HG02938 (cell line): ENCODE results near the gene PTPRA.

ENCODE experiments used
- ATAC-seq: cut with Tn5 transposase; IDR thresholded peaks from one replicate; pipeline ENCODE4 v1.9.1; 2021; ENCODE audit warnings: mild to moderate bottlenecking, moderate library complexity; ENCODE audit not compliant: unreplicated experiment

Gene PTPRA

GRCh38 chr20:2918096-2919049, 45.1 kb downstream of the PTPRA start:
- no peak for ATAC-seq

- no peak for ATAC-seq
Measured at GRCh38 chr20:2919518-2920245, 46.4 kb downstream of the PTPRA start.

- ATAC-seq, result no peak
Measured at GRCh38 chr20:2920473-2920872, 47.2 kb downstream of the PTPRA start.

- no peak for ATAC-seq
Measured at GRCh38 chr20:2921506-2921905, 48.2 kb downstream of the PTPRA start.

- no peak for ATAC-seq
Measured at GRCh38 chr20:2922957-2923356, 49.7 kb downstream of the PTPRA start.

GRCh38 chr20:2930538-2930937, 57.3 kb downstream of the PTPRA start:
- no peak for ATAC-seq

GRCh38 chr20:2932498-2932897, 59.2 kb downstream of the PTPRA start:
- no peak for ATAC-seq

GRCh38 chr20:2937902-2938301, 64.6 kb downstream of the PTPRA start:
- no peak for ATAC-seq

- no peak for ATAC-seq
Measured at GRCh38 chr20:2942439-2942838, 69.2 kb downstream of the PTPRA start.

GRCh38 chr20:2946988-2947961, 74.0 kb downstream of the PTPRA start:
- no peak for ATAC-seq

GRCh38 chr20:2948968-2949367, 75.7 kb downstream of the PTPRA start:
- ATAC-seq, result no peak

GRCh38 chr20:2952766-2953165, 79.5 kb downstream of the PTPRA start:
- no peak for ATAC-seq

GRCh38 chr20:2955257-2955970, 82.1 kb downstream of the PTPRA start:
- ATAC-seq, result no peak

GRCh38 chr20:2956480-2956879, 83.2 kb downstream of the PTPRA start:
- no peak for ATAC-seq

GRCh38 chr20:2967841-2968240, 94.6 kb downstream of the PTPRA start:
- no peak for ATAC-seq

- no peak for ATAC-seq
Measured at GRCh38 chr20:2972126-2972525, 98.8 kb downstream of the PTPRA start.

- ATAC-seq, result no peak
Measured at GRCh38 chr20:2973574-2973973, 100.3 kb downstream of the PTPRA start.

- ATAC-seq, result no peak
Measured at GRCh38 chr20:2978519-2978918, 105.2 kb downstream of the PTPRA start.

- ATAC-seq, result no peak
Measured at GRCh38 chr20:2981646-2982045, 108.4 kb downstream of the PTPRA start.

GRCh38 chr20:2983508-2983907, 110.2 kb downstream of the PTPRA start:
- no peak for ATAC-seq
